Right cardiac atrium (tissue), 5 donors: ENCODE measurements around the gene COLEC11. TPM values are rescaled to one million over a fixed set of nuclear protein-coding genes. Genes with fewer than 3 reads are reported as not detected.

Source experiments
- ATAC-seq, 2 donors: fragments of 200-7000 bp; cut with Tn5 transposase; one replicate each; pipeline versions ENCODE4 v1.8.0 to v1.9.1; 2020; ENCODE audit warnings: moderate library complexity in 2 of 2, mild to moderate bottlenecking in 1 of 2
- DNase-seq, 3 donors: peaks; one replicate each; pipeline ENCODE4 v3.0.0-alpha.2; 2020
- H3K27ac ChIP-seq: one replicate; pipeline ENCODE4 v1.5.1; 2013; ENCODE audit warnings: mild to moderate bottlenecking, low read length, control low read depth, moderate library complexity
- H3K27me3 ChIP-seq: one replicate; pipeline ENCODE4 v1.6.1; 2013; ENCODE audit not compliant: control insufficient read depth, insufficient read depth
- H3K4me1 ChIP-seq: one replicate; pipeline ENCODE4 v1.6.1; 2013; ENCODE audit warnings: low read length; ENCODE audit not compliant: control insufficient read depth, insufficient read depth
- H3K4me3 ChIP-seq: one replicate; pipeline ENCODE4 v1.5.1; 2013; ENCODE audit warnings: low read length, control low read depth
- H3K9me3 ChIP-seq: one replicate; pipeline ENCODE4 v1.6.1; 2013; ENCODE audit warnings: low read length; ENCODE audit not compliant: control insufficient read depth
- WGBS: extraction: QIAGEN DNeasy Blood & Tissue Kit; methylation state at CpG from one replicate; pipeline ENCODE4 v1.1.7; 2013; 5-methylcytosine and 5-hydroxymethylcytosine counted together
- intact Hi-C, 4 donors: fragments of 100-400 bp; cut with DNase I; formaldehyde crosslinking; loops; one replicate each; pipeline versions ENCODE4 v1.11.0 to v1.14.0; 2022 to 2023
- polyA plus RNA-seq: library from polyadenylated mRNA; stranded (reverse); fragments of 200-250 nt; gene quantifications from one replicate; pipeline ENCODE4 v1.2.3, GENCODE V29; 2013
- total RNA-seq, 4 donors: library from RNA; stranded (reverse); fragmentation: NEBNext Ultra II Directional; extraction: Animal tissue kit (Norgen Biotek cat#: 25700); gene quantifications; one replicate each; pipeline ENCODE4 v1.2.1, GENCODE V29; 2021
- donor health status: healthy with polysubstance abuse.
- donor health status: DM: no; HTN: yes; CAD: no.
- donor health status: DM: no; HTN: no; CAD: no.
- donor health status: DM: no; HTN: yes; CAD: no; lungs with severe emphysema.
- donor health status: DM: yes; HTN: yes; CAD: no.

The COLEC11 gene
- total and polyA plus RNA-seq, 5 donors, result 12.5 to 70.6 (median 47.6) TPM

- no peaks in the 10 kb centered on the region for H3K27me3 ChIP-seq
- no peak overlapping the region for H3K4me3 ChIP-seq
- ATAC-seq (peak; percentile 44 to 60), DNase-seq (peak in 2 of 3 donors; percentile 59 to 79)
- intact Hi-C loops, result no loop called here
- H3K9me3 ChIP-seq, result no peaks in the 10 kb centered on the region
- H3K4me1 ChIP-seq, result no peaks in the 10 kb centered on the region
- WGBS, result 73% methylated on average over 22 of the region's 22 CpGs
- no peak overlapping the region for H3K27ac ChIP-seq
Observed at GRCh38 chr2:3598197-3598910, 3.4 kb downstream of the COLEC11 start.

- no peak overlapping the region for H3K4me3 ChIP-seq
- H3K9me3 ChIP-seq, result no peaks in the 10 kb centered on the region
- no peak overlapping the region for H3K27ac ChIP-seq
- H3K27me3 ChIP-seq, result no peaks in the 10 kb centered on the region
- intact Hi-C loops, result no loop called here
- 81% methylated on average over 22 of the region's 22 CpGs for WGBS
- no peaks in the 10 kb centered on the region for H3K4me1 ChIP-seq
- ATAC-seq (peak in 1 of 2 donors; percentile 57), DNase-seq (no peak)
Observed at GRCh38 chr2:3598912-3599854, 4.3 kb downstream of the COLEC11 start.

GRCh38 chr2:3600256-3600855 is 5.4 kb downstream of the COLEC11 start:
- H3K4me1 ChIP-seq, result no peaks in the 10 kb centered on the region
- H3K9me3 ChIP-seq, result no peaks in the 10 kb centered on the region
- intact Hi-C loops, result no loop called here
- no peak overlapping the region for H3K4me3 ChIP-seq
- no peak overlapping the region for H3K27ac ChIP-seq
- ATAC-seq, result no peak
- DNase-seq, result no peak
- WGBS, result 87% methylated on average over 11 of the region's 11 CpGs
- no peaks in the 10 kb centered on the region for H3K27me3 ChIP-seq

- H3K27ac ChIP-seq, result no peak overlapping the region
- intact Hi-C loops, result no loop called here
- H3K4me1 ChIP-seq, result no peaks in the 10 kb centered on the region
- H3K9me3 ChIP-seq, result no peaks in the 10 kb centered on the region
- WGBS, result 76% methylated on average over 22 of the region's 22 CpGs
- DNase-seq, result no peak
- no peak for ATAC-seq
- H3K4me3 ChIP-seq, result no peak overlapping the region
- H3K27me3 ChIP-seq, result no peaks in the 10 kb centered on the region
Observed at GRCh38 chr2:3601561-3602271, 6.8 kb downstream of the COLEC11 start.

GRCh38 chr2:3602553-3603339 is 7.8 kb downstream of the COLEC11 start:
- DNase-seq (no peak), ATAC-seq (no peak)
- 86% methylated on average over 25 of the region's 25 CpGs for WGBS

GRCh38 chr2:3603536-3604206 is 8.8 kb downstream of the COLEC11 start:
- Histone ChIP-seq H3K27ac (no peak overlapping the region), H3K4me1 (no peaks in the 10 kb centered on the region), H3K27me3 (no peaks in the 10 kb centered on the region), H3K4me3 (no peak overlapping the region), H3K9me3 (no peaks in the 10 kb centered on the region)
- WGBS, result 86% methylated on average over 19 of the region's 19 CpGs
- peak in 1 of 3 donors; percentile 39 for DNase-seq
- ATAC-seq, result no peak
- intact Hi-C loops, result no loop called here

More at GRCh38 chr2:3602553-3603339, 7.8 kb downstream of the COLEC11 start:
- no peaks in the 10 kb centered on the region for H3K4me1 ChIP-seq
- no peaks in the 10 kb centered on the region for H3K9me3 ChIP-seq
- no peak overlapping the region for H3K27ac ChIP-seq
- no peaks in the 10 kb centered on the region for H3K27me3 ChIP-seq
- no peak overlapping the region for H3K4me3 ChIP-seq
- intact Hi-C loops, result no loop called here

GRCh38 chr2:3604207-3604877 is 9.4 kb downstream of the COLEC11 start:
- DNase-seq (peak in 1 of 3 donors; percentile 73), ATAC-seq (peak; percentile 37 to 56)
- no peaks in the 10 kb centered on the region for H3K27me3 ChIP-seq
- H3K4me3 ChIP-seq, result no peak overlapping the region
- H3K4me1 ChIP-seq, result no peaks in the 10 kb centered on the region
- intact Hi-C loops, result no loop called here
- 51% methylated on average over 16 of the region's 16 CpGs for WGBS
- no peaks in the 10 kb centered on the region for H3K9me3 ChIP-seq
- peak overlapping the region; percentile 13 for H3K27ac ChIP-seq

- no peak overlapping the region for H3K4me3 ChIP-seq
- no peaks in the 10 kb centered on the region for H3K27me3 ChIP-seq
- ATAC-seq (peak in 1 of 2 donors; percentile 36), DNase-seq (peak in 2 of 3 donors; percentile 49 to 88)
- no peaks in the 10 kb centered on the region for H3K4me1 ChIP-seq
- H3K9me3 ChIP-seq, result no peaks in the 10 kb centered on the region
- 42% methylated on average over 42 of the region's 44 CpGs for WGBS
- H3K27ac ChIP-seq, result no peak overlapping the region
- intact Hi-C loops, result no loop called here
Observed at GRCh38 chr2:3604991-3605961, 10.4 kb downstream of the COLEC11 start.

GRCh38 chr2:3606028-3606369 is 11.1 kb downstream of the COLEC11 start:
- intact Hi-C loops, result no loop called here
- Histone ChIP-seq H3K4me1 (no peaks in the 10 kb centered on the region), H3K4me3 (no peak overlapping the region), H3K9me3 (no peaks in the 10 kb centered on the region), H3K27ac (no peak overlapping the region), H3K27me3 (no peaks in the 10 kb centered on the region)
- DNase-seq (peak in 1 of 3 donors; percentile 33), ATAC-seq (no peak)
- WGBS, result 89% methylated on average over 11 of the region's 11 CpGs
